Caco-2 (cell line): ENCODE results near the gene CEP250. TPM values are rescaled to one million over a fixed set of nuclear protein-coding genes. Genes with fewer than 3 reads are reported as not detected.
"Not testable (repeated sequence)": the region's sequence is repeated elsewhere in the genome, so short reads cannot be mapped to it uniquely, and the experiment has no call there.

Source experiments
- BruUV-seq: library from RNA; stranded (reverse); fragments of 400-500 nt; replicated peaks from 2 replicates; lab custom pipeline; 2021; lab: Mats Ljungman, UMichigan
- CTCF ChIA-PET: fragments of 300-600 bp; sonication (Branson Sonifier 250); formaldehyde crosslinking; loops from one replicate; lab custom pipeline; 2022; ENCODE audit warnings: antibody characterized with exemption; lab: Charles Lee
- POLR2A ChIA-PET: fragments of 300-600 bp; sonication (Branson Sonifier 250); formaldehyde crosslinking; loops from one replicate; lab custom pipeline; 2022; ENCODE audit warnings: antibody characterized with exemption; lab: Charles Lee
- DNase-seq, 2 experiments: peaks; one replicate each; pipeline versions ENCODE4 v3.0.0 to v3.0.0-alpha.2; 2020 to 2022
- H3K27me3 ChIP-seq: replicated peaks from 2 replicates; pipeline ENCODE4 v1.6.0; 2011; ENCODE audit warnings: low read length; ENCODE audit not compliant: control insufficient read depth, insufficient read depth
- H3K36me3 ChIP-seq: 2 replicates; pipeline ENCODE4 v1.5.1; 2011; ENCODE audit warnings: low read length; ENCODE audit not compliant: control insufficient read depth, insufficient read depth
- H3K4me1 ChIP-seq: fragments of 250-450 bp; sonication (Bioruptor Pico); 2 replicates; pipeline ENCODE4 v1.5.1; 2020; ENCODE audit warnings: mild to moderate bottlenecking
- H3K4me3 ChIP-seq: 2 replicates; pipeline ENCODE4 v1.5.1; 2011; ENCODE audit warnings: low read depth, mild to moderate bottlenecking, control low read depth, low read length
- H3K9me3 ChIP-seq: fragments of 250-450 bp; sonication (Bioruptor Pico); 2 replicates; pipeline ENCODE4 v1.5.1; 2020; ENCODE audit warnings: mild to moderate bottlenecking, moderate library complexity
- H3K27ac Mint-ChIP-seq: one replicate; pipeline ENCODE4 v1.8.0; 2022; ENCODE audit warnings: mixed read lengths; ENCODE audit not compliant: unreplicated experiment
- H3K27me3 Mint-ChIP-seq: one replicate; pipeline ENCODE4 v1.8.0; 2022; ENCODE audit warnings: mixed read lengths; ENCODE audit not compliant: insufficient read depth, unreplicated experiment
- H3K36me3 Mint-ChIP-seq: one replicate; pipeline ENCODE4 v1.8.0; 2022; ENCODE audit warnings: mild to moderate bottlenecking, mixed read lengths; ENCODE audit not compliant: insufficient read depth, unreplicated experiment
- H3K4me1 Mint-ChIP-seq: one replicate; pipeline ENCODE4 v1.8.0; 2022; ENCODE audit warnings: low read depth, mixed read lengths; ENCODE audit not compliant: unreplicated experiment
- H3K4me3 Mint-ChIP-seq: one replicate; pipeline ENCODE4 v1.8.0; 2022; ENCODE audit warnings: mild to moderate bottlenecking, moderate library complexity, mixed read lengths; ENCODE audit not compliant: unreplicated experiment
- H3K9me3 Mint-ChIP-seq: one replicate; pipeline ENCODE4 v1.8.0; 2022; ENCODE audit warnings: mixed read lengths; ENCODE audit not compliant: unreplicated experiment
- intact Hi-C: fragments of 100-400 bp; cut with micrococcal nuclease; formaldehyde crosslinking; loops from one replicate; pipeline ENCODE4 v1.10.0; 2022; ENCODE audit not compliant: unreplicated experiment
- total RNA-seq: library from RNA; stranded (reverse); gene quantifications from 2 replicates; pipeline ENCODE4 v1.2.3, GENCODE V29; 2022
- TF ChIP-seq, protein P1 (sequence below), 2 experiments: fragments of 200-600 bp in 1 of 2; IDR thresholded peaks; 1 replicate in 1 of 2; 2 replicates in 1 of 2; pipeline versions ENCODE4 v1.5.1 to v1.8.0; 2011 to 2022; ENCODE audit warnings: antibody characterized with exemption in 1 of 2, control low read depth in 1 of 2, inconsistent platforms in 1 of 2, low read depth in 1 of 2, low read length in 1 of 2, mild to moderate bottlenecking in 1 of 2, moderate library complexity in 1 of 2; ENCODE audit not compliant: insufficient read depth in 1 of 2, severe bottlenecking in 1 of 2, unreplicated experiment in 1 of 2

CEP250 gene
- total RNA-seq, 1 experiment from 2014 or later, result 137 TPM

DNA sequence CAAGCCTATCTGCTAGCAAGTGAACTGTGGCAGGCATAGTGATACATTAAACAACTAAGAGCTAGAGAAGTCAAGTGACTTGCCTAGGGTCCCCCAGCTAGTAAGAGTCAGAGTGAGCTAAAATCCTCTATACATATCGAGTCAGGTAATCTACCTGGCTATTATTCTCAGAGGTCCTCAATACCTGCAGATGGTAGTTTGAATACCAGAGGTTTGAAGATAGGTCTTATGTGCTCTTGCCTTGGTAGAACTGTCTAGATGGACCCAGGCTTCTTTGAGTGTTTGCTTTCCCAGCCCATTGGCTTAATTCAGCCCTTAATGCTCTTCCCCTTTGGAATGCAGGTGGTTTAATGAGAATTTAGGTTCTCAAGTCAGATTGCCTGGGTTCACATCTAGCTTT, 87.6 kb downstream of the CEP250 start:
- intact Hi-C loops, result loop anchor here (1.0 kb wide), 1 partner anchor 88 kb away; the partner anchor contains the start of gene CEP250
- CTCF ChIA-PET, result interaction anchor here (0.6 to 2.9 kb wide), 3 partner anchors 76 to 157 kb away, joined by 3 to 15 read pairs (median 6); partner anchors contain the start of genes NFS1 and ROMO1
- H3K9me3 Mint-ChIP-seq, result no peaks in the 10 kb centered on the region

DNA sequence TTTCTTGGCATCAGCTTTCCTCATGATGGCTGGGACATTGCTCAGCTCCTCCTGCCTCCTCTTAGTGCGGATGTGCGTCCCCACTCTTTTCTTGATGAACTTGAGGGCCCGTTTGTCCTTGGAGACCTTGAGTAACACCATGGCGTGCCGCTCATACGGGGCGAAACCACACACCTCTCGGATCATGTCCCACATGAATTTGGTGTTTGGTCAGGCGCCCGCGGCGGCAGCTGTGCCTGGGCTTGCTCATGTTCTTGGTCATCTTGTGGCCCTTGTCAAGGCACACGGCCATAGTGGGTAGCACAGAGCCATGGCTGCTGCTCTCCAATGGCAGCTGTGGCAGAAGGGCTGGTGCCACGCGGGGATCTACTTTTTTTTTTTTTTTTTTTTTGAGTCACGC, 89.0 kb downstream of the CEP250 start:
- no peak overlapping the region for H3K4me3 Mint-ChIP-seq
- H3K4me3 ChIP-seq, result no peak overlapping the region
- TF ChIP-seq, protein P1, sequence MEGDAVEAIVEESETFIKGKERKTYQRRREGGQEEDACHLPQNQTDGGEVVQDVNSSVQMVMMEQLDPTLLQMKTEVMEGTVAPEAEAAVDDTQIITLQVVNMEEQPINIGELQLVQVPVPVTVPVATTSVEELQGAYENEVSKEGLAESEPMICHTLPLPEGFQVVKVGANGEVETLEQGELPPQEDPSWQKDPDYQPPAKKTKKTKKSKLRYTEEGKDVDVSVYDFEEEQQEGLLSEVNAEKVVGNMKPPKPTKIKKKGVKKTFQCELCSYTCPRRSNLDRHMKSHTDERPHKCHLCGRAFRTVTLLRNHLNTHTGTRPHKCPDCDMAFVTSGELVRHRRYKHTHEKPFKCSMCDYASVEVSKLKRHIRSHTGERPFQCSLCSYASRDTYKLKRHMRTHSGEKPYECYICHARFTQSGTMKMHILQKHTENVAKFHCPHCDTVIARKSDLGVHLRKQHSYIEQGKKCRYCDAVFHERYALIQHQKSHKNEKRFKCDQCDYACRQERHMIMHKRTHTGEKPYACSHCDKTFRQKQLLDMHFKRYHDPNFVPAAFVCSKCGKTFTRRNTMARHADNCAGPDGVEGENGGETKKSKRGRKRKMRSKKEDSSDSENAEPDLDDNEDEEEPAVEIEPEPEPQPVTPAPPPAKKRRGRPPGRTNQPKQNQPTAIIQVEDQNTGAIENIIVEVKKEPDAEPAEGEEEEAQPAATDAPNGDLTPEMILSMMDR (IDR thresholded peaks at IDR 0.05; ENCODE audit: insufficient read depth in 1 of 2, low read depth in 1 of 2, low read length in 1 of 2, severe bottlenecking in 1 of 2, unreplicated experiment in 1 of 2), result no peak
- H3K9me3 ChIP-seq, result no peaks in the 10 kb centered on the region
- H3K27me3 ChIP-seq, result no peaks in the 10 kb centered on the region
- no TSS peak for BruUV-seq
- H3K36me3 Mint-ChIP-seq, result peaks cover 22% of the 10 kb centered on the region
- peaks cover 7% of the 10 kb centered on the region for H3K4me1 Mint-ChIP-seq
- no peaks in the 10 kb centered on the region for H3K27me3 Mint-ChIP-seq
- no peaks in the 10 kb centered on the region for H3K9me3 Mint-ChIP-seq
- ChIA-PET POLR2A (no interaction called here), CTCF (no interaction called here)
- intact Hi-C loops, result no loop called here
- H3K27ac Mint-ChIP-seq, result no peak overlapping the region
- peaks cover 9% of the 10 kb centered on the region for H3K36me3 ChIP-seq
- DNase-seq, result no peak
- H3K4me1 ChIP-seq, result 0 out of 2 replicates have a peak, but pooled peaks cover 5% of the 10 kb centered on the region

More for the DNA sequence above, 87.6 kb downstream of the CEP250 start:
- Mint-ChIP-seq H3K36me3 (peaks cover 14% of the 10 kb centered on the region), H3K27ac (peak overlapping the region; percentile 89), H3K27me3 (no peaks in the 10 kb centered on the region), H3K4me3 (peak overlapping the region; percentile 82), H3K4me1 (peaks cover 7% of the 10 kb centered on the region)
- Histone ChIP-seq H3K27me3 (no peaks in the 10 kb centered on the region), H3K9me3 (no peaks in the 10 kb centered on the region), H3K4me1 (0 out of 2 replicates have a peak, but pooled peaks cover 5% of the 10 kb centered on the region), H3K36me3 (peaks cover 4% of the 10 kb centered on the region), H3K4me3 (peak overlapping the region; percentile 85)
- BruUV-seq, result no TSS peak
- TF ChIP-seq, protein P1 (IDR thresholded peaks at IDR 0.05; ENCODE audit: insufficient read depth in 1 of 2, low read depth in 1 of 2, low read length in 1 of 2, severe bottlenecking in 1 of 2, unreplicated experiment in 1 of 2), result no peak
- POLR2A ChIA-PET, result interaction anchor here (2.6 kb wide), 1 partner anchor 88 kb away, joined by 25 read pairs; the partner anchor contains the start of gene CEP250
- no peak for DNase-seq

DNA sequence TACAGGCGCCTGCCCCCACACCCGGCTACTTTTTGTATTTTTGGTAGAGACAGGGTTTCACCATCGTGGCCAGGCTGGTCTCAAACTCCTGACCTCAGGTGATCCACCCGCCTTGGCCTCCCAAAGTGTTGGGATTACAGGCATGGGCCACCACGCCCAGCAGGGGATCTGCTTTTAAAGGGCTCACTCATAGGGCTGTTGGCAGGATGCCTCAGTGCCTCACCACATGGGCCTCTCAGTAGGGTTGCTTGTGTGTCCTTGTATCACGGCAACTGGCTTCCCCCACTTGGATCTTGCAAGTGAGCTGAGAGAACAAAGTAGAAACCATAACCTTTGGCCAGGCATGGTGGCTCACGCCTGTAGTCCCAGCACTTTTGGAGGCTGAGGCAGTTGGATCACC, 89.5 kb downstream of the CEP250 start:
- H3K4me3 Mint-ChIP-seq, H3K9me3 Mint-ChIP-seq, BruUV-seq, H3K4me3 ChIP-seq, H3K4me1 ChIP-seq, H3K27me3 ChIP-seq, H3K9me3 ChIP-seq, DNase-seq, H3K27me3 Mint-ChIP-seq, POLR2A ChIA-PET, H3K36me3 ChIP-seq, H3K27ac Mint-ChIP-seq, H3K4me1 Mint-ChIP-seq, CTCF ChIA-PET, intact Hi-C loops: not testable (repeated sequence)
- peaks cover 22% of the 10 kb centered on the region for H3K36me3 Mint-ChIP-seq
